GM21717 (cell line): ENCODE data around the gene CACNA1C.

Experiments used
- ATAC-seq: cut with Tn5 transposase; IDR thresholded peaks from one replicate; pipeline ENCODE4 v1.9.1; 2021; ENCODE audit warnings: mild to moderate bottlenecking, moderate library complexity; ENCODE audit not compliant: unreplicated experiment

CACNA1C gene

GRCh38 chr12:2627076-2627834, 574.5 kb downstream of the CACNA1C start:
- no peak for ATAC-seq

DNA sequence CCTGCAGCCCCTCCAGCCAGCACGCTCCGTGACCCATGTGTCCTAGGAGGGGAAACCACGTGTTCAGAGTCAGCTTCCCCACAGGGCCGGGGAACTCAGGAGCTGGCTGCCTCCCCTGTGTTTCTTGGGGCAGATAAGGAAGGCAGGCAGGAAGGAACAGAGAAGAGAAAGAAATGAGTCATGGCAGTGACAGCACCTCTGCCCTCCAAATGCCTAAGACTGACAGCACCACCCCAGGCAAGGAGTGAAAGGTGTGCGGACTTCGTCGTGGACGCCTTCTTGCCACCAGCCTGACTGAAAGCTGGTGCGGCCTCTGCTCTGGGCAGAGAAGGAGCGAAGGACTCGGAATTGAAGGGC, 575.0 kb downstream of the CACNA1C start:
- no peak for ATAC-seq

GRCh38 chr12:2628401-2628800, 575.6 kb downstream of the CACNA1C start:
- no peak for ATAC-seq

DNA sequence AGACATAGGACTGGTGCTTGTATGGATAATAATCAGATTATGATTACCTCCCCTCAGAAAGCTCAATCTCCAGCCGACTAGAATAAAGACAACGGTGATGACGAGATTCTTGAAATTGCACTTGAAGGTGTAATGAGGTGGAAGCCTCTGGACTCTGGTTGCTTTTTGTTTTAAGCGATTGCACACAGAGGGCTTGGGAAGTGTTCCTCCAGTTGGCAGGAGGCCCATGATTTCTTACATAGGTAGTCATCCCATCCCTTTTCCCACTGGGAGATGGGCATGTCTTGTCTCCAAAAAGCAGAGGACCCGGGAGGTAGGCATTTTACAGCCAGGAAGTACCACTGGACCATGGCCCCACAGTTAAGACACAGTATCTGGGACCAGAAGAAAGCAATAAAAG, 576.3 kb downstream of the CACNA1C start:
- ATAC-seq: no peak

DNA sequence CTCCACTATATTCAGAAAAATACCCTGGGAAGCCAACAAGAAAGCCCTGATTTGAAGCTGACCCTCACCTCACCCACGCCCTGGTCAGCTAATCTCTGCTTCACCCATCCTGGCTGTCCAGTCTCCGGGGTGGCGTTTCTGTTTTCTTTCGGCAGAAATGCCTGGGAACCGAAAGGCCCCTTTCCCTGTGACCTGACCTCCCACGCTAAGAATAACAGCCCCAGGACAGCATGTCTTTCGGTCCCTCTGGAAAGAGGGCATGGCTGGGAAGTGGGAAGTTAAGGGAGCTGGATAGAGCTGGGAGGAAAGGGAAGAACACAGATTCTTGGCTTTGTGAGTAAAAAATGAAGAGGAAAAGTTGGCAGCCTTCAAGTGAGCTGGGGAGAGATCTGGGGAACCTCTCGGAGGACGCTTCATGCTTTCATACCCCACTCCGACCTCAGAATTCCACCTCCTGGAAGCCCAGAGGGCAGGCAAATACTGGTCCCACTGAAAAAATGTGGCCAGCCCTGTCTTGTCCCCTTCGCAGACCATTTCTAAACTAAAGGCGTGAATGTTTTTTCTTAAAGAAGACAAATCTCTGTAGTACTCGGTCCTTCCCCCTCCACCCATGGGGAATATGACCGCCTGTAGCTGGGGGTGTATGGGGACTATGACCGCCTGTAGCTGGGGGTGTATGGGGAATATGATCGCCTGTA, 579.0 kb downstream of the CACNA1C start:
- no peak for ATAC-seq

GRCh38 chr12:2633176-2633824, 580.5 kb downstream of the CACNA1C start:
- ATAC-seq: no peak

DNA sequence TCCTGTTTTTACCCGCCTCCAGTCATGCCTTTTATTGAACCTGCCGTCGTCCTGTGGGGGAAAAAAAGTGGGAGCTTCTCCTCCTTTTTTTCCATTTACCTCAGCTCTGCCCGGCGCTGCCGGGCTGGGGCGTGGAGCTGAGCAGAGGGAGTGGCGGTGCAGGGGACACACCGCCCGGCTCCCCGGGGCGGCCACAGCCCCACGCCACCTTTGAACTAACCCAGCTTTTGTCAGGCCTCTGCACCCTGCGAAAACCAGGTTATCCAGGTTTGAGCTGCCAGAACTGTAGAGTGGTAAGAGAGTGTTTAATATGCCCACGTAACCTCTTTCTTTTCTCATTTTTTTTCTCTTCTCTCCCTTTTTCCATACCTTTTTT, 581.0 kb downstream of the CACNA1C start:
- ATAC-seq: no peak

GRCh38 chr12:2634471-2634870, 581.7 kb downstream of the CACNA1C start:
- ATAC-seq: no peak

DNA sequence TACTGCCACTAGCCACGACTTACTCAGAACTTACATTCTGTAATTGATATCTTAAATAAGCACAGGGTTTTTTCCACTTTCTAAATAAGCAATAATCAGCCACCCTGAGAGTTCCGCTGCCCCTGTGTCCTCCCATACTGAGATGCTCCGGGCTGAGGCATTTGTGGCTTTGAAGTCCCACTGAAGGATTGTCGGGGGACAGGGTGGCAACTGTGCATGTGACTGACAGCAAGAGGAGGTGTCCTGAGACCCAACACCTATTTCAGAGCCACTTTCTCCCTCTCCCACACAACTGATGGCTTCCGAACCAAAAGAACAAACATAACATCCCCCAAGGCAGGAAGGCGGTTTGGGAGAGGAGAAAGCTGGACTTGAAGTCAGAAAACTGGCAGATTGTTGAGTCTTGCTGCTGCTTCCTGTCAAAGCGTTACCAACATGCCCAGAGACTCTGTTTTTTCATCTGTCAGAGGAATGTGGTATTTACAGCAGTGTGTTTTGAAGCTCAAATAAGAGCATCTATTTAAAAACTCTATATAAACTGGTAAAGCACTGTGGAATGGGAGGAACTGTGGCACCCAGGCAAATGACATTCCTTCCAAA, 584.1 kb downstream of the CACNA1C start:
- ATAC-seq: no peak

DNA sequence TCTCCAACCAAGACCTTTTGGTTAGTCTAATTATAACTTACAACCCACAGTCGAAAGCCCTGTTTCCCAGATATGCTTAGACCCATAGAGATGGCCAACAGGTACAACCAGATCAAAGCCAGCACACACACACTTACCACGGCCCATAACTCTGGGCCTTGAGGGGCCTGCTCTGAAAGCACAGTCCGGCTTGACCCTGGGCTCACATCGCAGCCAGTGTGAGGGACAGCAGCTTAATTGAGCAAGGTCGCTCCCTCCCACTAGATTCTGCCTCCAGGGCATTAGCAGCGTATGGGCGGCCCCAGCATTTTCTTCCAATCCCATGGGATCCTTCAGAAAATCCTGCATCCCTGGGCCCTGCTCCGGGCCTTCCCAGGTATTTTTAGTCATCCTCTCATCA, 584.6 kb downstream of the CACNA1C start:
- no peak for ATAC-seq

DNA sequence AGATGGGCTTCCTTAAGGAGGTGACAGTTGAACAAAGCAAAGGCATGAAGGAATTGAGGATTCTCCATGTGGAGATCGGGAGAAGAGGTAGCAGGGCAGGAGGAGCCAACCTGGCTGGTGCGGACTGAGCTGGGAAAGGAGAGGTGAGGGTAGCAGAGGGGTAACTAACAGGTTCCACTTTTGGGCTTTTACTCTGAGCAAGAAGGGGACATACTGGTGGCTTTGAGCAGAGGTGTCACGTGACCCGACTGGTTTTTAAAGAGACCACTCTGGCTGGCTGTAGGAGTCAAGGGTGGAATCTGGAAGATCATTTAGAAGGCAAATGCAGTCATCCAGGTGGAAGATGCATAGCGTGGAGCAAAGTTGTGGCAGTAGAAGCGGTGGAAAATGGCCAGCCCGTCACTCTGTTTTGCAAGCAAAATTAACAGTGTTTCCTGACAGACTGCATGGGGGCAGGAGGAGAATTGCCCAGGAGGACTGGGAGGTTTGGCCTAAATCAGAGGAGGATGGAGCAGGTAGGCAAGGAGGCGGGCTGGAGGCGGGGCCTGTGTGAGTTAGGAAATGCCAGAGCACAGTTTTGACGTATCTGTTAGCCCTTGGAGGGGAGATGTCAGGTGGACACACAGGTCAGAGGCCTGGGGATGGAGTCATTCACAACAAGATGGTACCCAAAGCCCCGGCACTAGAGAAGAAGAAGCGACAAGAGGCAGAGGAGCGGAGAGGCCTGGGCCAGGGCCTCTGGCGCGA, 585.7 kb downstream of the CACNA1C start:
- ATAC-seq: no peak

GRCh38 chr12:2639020-2639298, 586.2 kb downstream of the CACNA1C start:
- ATAC-seq: no peak

DNA sequence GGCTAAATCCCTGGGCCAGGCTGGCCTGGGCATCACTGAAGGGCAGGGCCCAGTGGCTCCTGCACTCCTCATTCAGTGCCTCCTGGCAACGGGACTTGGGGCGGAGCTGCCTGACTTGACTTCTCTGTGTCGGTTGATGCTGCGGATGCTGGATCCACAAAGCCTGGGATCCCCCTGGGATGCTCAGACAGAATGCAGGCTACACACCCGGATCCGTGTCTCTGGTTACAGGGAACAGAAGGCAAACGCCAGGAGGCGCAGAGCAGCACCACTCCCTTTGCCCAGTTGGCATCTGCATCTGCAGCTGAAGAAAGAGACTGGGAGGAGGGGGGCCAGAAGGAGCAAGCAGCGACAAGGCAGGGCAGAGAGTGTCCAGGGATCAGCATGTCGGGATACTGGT, 587.5 kb downstream of the CACNA1C start:
- no peak for ATAC-seq

DNA sequence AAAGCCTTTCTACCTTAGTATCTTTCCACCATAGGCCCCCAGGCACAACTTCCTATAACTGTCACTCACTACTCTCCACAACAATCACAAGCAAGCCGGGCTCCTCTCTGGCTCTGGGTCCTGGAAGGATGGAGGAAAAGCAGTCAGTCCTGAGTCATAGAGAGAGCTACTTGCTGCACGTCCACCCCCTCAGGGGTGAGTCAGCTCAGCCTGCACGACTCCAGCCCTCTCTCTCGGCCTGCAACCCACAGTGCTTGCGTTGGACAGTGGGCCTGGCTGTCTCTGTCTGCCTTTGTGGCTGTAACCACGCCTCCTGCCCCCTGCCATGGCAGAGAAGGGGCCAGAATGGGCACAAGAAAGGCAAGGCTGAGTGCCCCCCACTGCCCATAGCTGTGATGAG, 587.9 kb downstream of the CACNA1C start:
- ATAC-seq: no peak

- ATAC-seq: no peak
Observed at GRCh38 chr12:2641207-2641606, 588.4 kb downstream of the CACNA1C start.

GRCh38 chr12:2641761-2642160, 589.0 kb downstream of the CACNA1C start:
- ATAC-seq: no peak

- ATAC-seq: no peak
Observed at GRCh38 chr12:2642176-2642892, 589.5 kb downstream of the CACNA1C start.

DNA sequence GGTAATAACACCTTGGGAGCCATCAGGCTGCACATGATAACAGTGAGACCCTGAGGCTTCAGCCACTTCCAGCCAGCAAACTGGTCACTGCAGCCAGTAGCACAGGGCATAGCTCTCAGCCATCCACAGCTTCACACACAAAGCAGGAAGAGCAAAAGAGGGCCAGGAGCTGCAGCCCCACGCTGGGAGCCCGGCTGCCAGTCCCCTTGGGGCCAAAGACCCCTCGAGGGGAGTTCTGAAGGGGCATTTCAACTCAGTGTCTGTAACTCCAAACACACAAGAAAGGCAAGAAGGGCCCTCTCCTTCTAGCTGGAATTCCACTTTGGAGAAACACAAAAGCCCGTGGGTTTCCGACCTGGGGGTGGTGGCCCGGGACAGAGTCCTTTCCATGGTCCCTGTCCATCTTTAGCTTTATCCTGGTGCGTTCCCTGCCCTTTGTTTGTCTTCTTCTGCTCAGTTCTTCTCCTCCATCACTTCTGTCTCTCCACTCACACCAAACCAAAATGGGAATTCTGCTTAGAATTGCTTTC, 590.2 kb downstream of the CACNA1C start:
- ATAC-seq: no peak

GRCh38 chr12:2643576-2644135, 590.9 kb downstream of the CACNA1C start:
- ATAC-seq: no peak
